ENCODE data around the gene PLPPR3.

The PLPPR3 gene

GRCh38 chr19:867301-867793, 45.6 kb upstream of the PLPPR3 start:
- no peak for TF ChIP-seq CTCF (conservative IDR thresholded peaks at IDR 0.05; ENCODE audit: control insufficient read depth, insufficient read depth, low read depth, low read length)

GRCh38 chr19:866769-867300, 45.1 kb upstream of the PLPPR3 start:
- DNase-seq (ENCODE audit: low read depth) = no peak
- H3K4me3 ChIP-seq (ENCODE audit: control insufficient read depth, low read depth, low read length) = no peak overlapping the region
- TF ChIP-seq CTCF (conservative IDR thresholded peaks at IDR 0.05; ENCODE audit: control insufficient read depth, insufficient read depth, low read depth, low read length) = no peak

More at GRCh38 chr19:867301-867793, 45.6 kb upstream of the PLPPR3 start:
- H3K4me3 ChIP-seq (ENCODE audit: control insufficient read depth, low read depth, low read length) = no peak overlapping the region
- no peak for DNase-seq (ENCODE audit: low read depth)

- no peak overlapping the region for H3K4me3 ChIP-seq (ENCODE audit: control insufficient read depth, low read depth, low read length)
- TF ChIP-seq CTCF (conservative IDR thresholded peaks at IDR 0.05; ENCODE audit: control insufficient read depth, insufficient read depth, low read depth, low read length) = no peak
- DNase-seq (ENCODE audit: low read depth) = no peak
Observed at GRCh38 chr19:863315-863620, 41.5 kb upstream of the PLPPR3 start.

- TF ChIP-seq CTCF (conservative IDR thresholded peaks at IDR 0.05; ENCODE audit: control insufficient read depth, insufficient read depth, low read depth, low read length) = no peak
- H3K4me3 ChIP-seq (ENCODE audit: control insufficient read depth, low read depth, low read length) = no peak overlapping the region
- peak; percentile 33 for DNase-seq (ENCODE audit: low read depth)
Observed at GRCh38 chr19:862581-863314, 41.0 kb upstream of the PLPPR3 start.

GRCh38 chr19:861756-862580, 40.2 kb upstream of the PLPPR3 start:
- no peak for DNase-seq (ENCODE audit: low read depth)
- TF ChIP-seq CTCF (conservative IDR thresholded peaks at IDR 0.05; ENCODE audit: control insufficient read depth, insufficient read depth, low read depth, low read length) = no peak
- H3K4me3 ChIP-seq (ENCODE audit: control insufficient read depth, low read depth, low read length) = no peak overlapping the region

GRCh38 chr19:861141-861755, 39.5 kb upstream of the PLPPR3 start:
- TF ChIP-seq CTCF (conservative IDR thresholded peaks at IDR 0.05; ENCODE audit: control insufficient read depth, insufficient read depth, low read depth, low read length) = no peak
- no peak for DNase-seq (ENCODE audit: low read depth)
- H3K4me3 ChIP-seq (ENCODE audit: control insufficient read depth, low read depth, low read length) = no peak overlapping the region

All from fibroblast of mammary gland (primary cell).